ENCODE measurements around the gene PCBP3. TPM values are rescaled to one million over a fixed set of nuclear protein-coding genes. Genes with fewer than 3 reads are reported as not detected.
"Not testable (repeated sequence)": the region's sequence is repeated elsewhere in the genome, so short reads cannot be mapped to it uniquely, and the experiment has no call there.

PCBP3 gene
- total RNA-seq, 1 donor from 2014 or later: not detected

GRCh38 chr21:45894906-45895777, 251.6 kb downstream of the PCBP3 start:
- DNase-seq (ENCODE audit: low read depth): no peak
- H3K4me3 ChIP-seq (ENCODE audit: low read depth, low read length): no peak overlapping the region
- TF ChIP-seq CTCF (conservative IDR thresholded peaks at IDR 0.05; ENCODE audit: low read depth, low read length): no peak

GRCh38 chr21:45895778-45896370, 252.3 kb downstream of the PCBP3 start:
- no peak for TF ChIP-seq CTCF (conservative IDR thresholded peaks at IDR 0.05; ENCODE audit: low read depth, low read length)
- no peak for DNase-seq (ENCODE audit: low read depth)
- no peak overlapping the region for H3K4me3 ChIP-seq (ENCODE audit: low read depth, low read length)

GRCh38 chr21:45896431-45896830, 252.9 kb downstream of the PCBP3 start:
- not testable (repeated sequence) for H3K4me3 ChIP-seq (ENCODE audit: low read depth, low read length); DNase-seq (ENCODE audit: low read depth)

- DNase-seq (ENCODE audit: low read depth): no peak
- no peak overlapping the region for H3K4me3 ChIP-seq (ENCODE audit: low read depth, low read length)
- TF ChIP-seq CTCF (conservative IDR thresholded peaks at IDR 0.05; ENCODE audit: low read depth, low read length): no peak
Observed at GRCh38 chr21:45897191-45898027, 253.9 kb downstream of the PCBP3 start.

- no peak for TF ChIP-seq CTCF (conservative IDR thresholded peaks at IDR 0.05; ENCODE audit: low read depth, low read length)
- DNase-seq (ENCODE audit: low read depth): no peak
- H3K4me3 ChIP-seq (ENCODE audit: low read depth, low read length): no peak overlapping the region
Observed at GRCh38 chr21:45898028-45898350, 254.5 kb downstream of the PCBP3 start.

GRCh38 chr21:45898781-45899180, 255.3 kb downstream of the PCBP3 start:
- no peak overlapping the region for H3K4me3 ChIP-seq (ENCODE audit: low read depth, low read length)
- no peak for TF ChIP-seq CTCF (conservative IDR thresholded peaks at IDR 0.05; ENCODE audit: low read depth, low read length)
- no peak for DNase-seq (ENCODE audit: low read depth)

GRCh38 chr21:45899317-45900033, 255.9 kb downstream of the PCBP3 start:
- TF ChIP-seq CTCF (conservative IDR thresholded peaks at IDR 0.05; ENCODE audit: low read depth, low read length): no peak
- no peak overlapping the region for H3K4me3 ChIP-seq (ENCODE audit: low read depth, low read length)
- DNase-seq (ENCODE audit: low read depth): no peak
